Caco-2 (cell line): ENCODE measurements around the gene PSMD1. TPM values are rescaled to one million over a fixed set of nuclear protein-coding genes. Genes with fewer than 3 reads are reported as not detected.

ENCODE experiments used
- BruUV-seq: library from RNA; stranded (reverse); fragments of 400-500 nt; replicated peaks from 2 replicates; lab custom pipeline; 2021; lab: Mats Ljungman, UMichigan
- CTCF ChIA-PET: fragments of 300-600 bp; sonication (Branson Sonifier 250); formaldehyde crosslinking; loops from one replicate; lab custom pipeline; 2022; ENCODE audit warnings: antibody characterized with exemption; lab: Charles Lee
- POLR2A ChIA-PET: fragments of 300-600 bp; sonication (Branson Sonifier 250); formaldehyde crosslinking; loops from one replicate; lab custom pipeline; 2022; ENCODE audit warnings: antibody characterized with exemption; lab: Charles Lee
- DNase-seq, 2 experiments: peaks; one replicate each; pipeline versions ENCODE4 v3.0.0 to v3.0.0-alpha.2; 2020 to 2022
- H3K27me3 ChIP-seq: replicated peaks from 2 replicates; pipeline ENCODE4 v1.6.0; 2011; ENCODE audit warnings: low read length; ENCODE audit not compliant: control insufficient read depth, insufficient read depth
- H3K36me3 ChIP-seq: 2 replicates; pipeline ENCODE4 v1.5.1; 2011; ENCODE audit warnings: low read length; ENCODE audit not compliant: control insufficient read depth, insufficient read depth
- H3K4me1 ChIP-seq: fragments of 250-450 bp; sonication (Bioruptor Pico); 2 replicates; pipeline ENCODE4 v1.5.1; 2020; ENCODE audit warnings: mild to moderate bottlenecking
- H3K4me3 ChIP-seq: 2 replicates; pipeline ENCODE4 v1.5.1; 2011; ENCODE audit warnings: low read depth, mild to moderate bottlenecking, control low read depth, low read length
- H3K9me3 ChIP-seq: fragments of 250-450 bp; sonication (Bioruptor Pico); 2 replicates; pipeline ENCODE4 v1.5.1; 2020; ENCODE audit warnings: mild to moderate bottlenecking, moderate library complexity
- H3K27ac Mint-ChIP-seq: one replicate; pipeline ENCODE4 v1.8.0; 2022; ENCODE audit warnings: mixed read lengths; ENCODE audit not compliant: unreplicated experiment
- H3K27me3 Mint-ChIP-seq: one replicate; pipeline ENCODE4 v1.8.0; 2022; ENCODE audit warnings: mixed read lengths; ENCODE audit not compliant: insufficient read depth, unreplicated experiment
- H3K36me3 Mint-ChIP-seq: one replicate; pipeline ENCODE4 v1.8.0; 2022; ENCODE audit warnings: mild to moderate bottlenecking, mixed read lengths; ENCODE audit not compliant: insufficient read depth, unreplicated experiment
- H3K4me1 Mint-ChIP-seq: one replicate; pipeline ENCODE4 v1.8.0; 2022; ENCODE audit warnings: low read depth, mixed read lengths; ENCODE audit not compliant: unreplicated experiment
- H3K4me3 Mint-ChIP-seq: one replicate; pipeline ENCODE4 v1.8.0; 2022; ENCODE audit warnings: mild to moderate bottlenecking, moderate library complexity, mixed read lengths; ENCODE audit not compliant: unreplicated experiment
- H3K9me3 Mint-ChIP-seq: one replicate; pipeline ENCODE4 v1.8.0; 2022; ENCODE audit warnings: mixed read lengths; ENCODE audit not compliant: unreplicated experiment
- intact Hi-C: fragments of 100-400 bp; cut with micrococcal nuclease; formaldehyde crosslinking; loops from one replicate; pipeline ENCODE4 v1.10.0; 2022; ENCODE audit not compliant: unreplicated experiment
- total RNA-seq: library from RNA; stranded (reverse); gene quantifications from 2 replicates; pipeline ENCODE4 v1.2.3, GENCODE V29; 2022
- TF ChIP-seq, protein P1 (sequence below), 2 experiments: fragments of 200-600 bp in 1 of 2; IDR thresholded peaks; 1 replicate in 1 of 2; 2 replicates in 1 of 2; pipeline versions ENCODE4 v1.5.1 to v1.8.0; 2011 to 2022; ENCODE audit warnings: antibody characterized with exemption in 1 of 2, control low read depth in 1 of 2, inconsistent platforms in 1 of 2, low read depth in 1 of 2, low read length in 1 of 2, mild to moderate bottlenecking in 1 of 2, moderate library complexity in 1 of 2; ENCODE audit not compliant: insufficient read depth in 1 of 2, severe bottlenecking in 1 of 2, unreplicated experiment in 1 of 2

The PSMD1 gene
- total RNA-seq, 1 experiment from 2014 or later = 126 TPM

DNA sequence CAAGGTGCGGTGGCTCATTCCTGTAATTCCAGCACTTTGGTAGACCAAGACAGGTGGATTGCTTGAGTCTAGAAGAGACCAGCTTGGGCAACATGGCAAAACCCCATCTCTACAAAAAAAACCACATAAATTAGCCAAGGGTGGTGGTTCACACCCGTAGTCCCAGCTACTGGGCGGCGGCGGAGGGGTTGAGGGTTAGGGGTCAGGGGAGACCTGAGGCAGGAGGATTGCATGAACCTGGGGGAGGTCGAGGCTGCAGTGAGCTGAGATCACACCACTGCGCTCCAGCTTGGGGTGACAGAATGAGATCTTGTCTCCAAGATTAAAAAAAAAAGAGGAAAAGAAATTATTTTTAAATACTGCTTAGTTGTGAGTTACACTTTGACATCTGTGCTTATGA lies 69.5 kb downstream of the PSMD1 start:
- POLR2A ChIA-PET = no interaction called here
- intact Hi-C loops = no loop called here
- Mint-ChIP-seq H3K9me3 (no peaks in the 10 kb centered on the region), H3K36me3 (peaks cover 9% of the 10 kb centered on the region), H3K4me3 (no peak overlapping the region), H3K27me3 (no peaks in the 10 kb centered on the region), H3K27ac (no peak overlapping the region), H3K4me1 (peaks cover 12% of the 10 kb centered on the region)
- Histone ChIP-seq H3K4me1 (no peaks in the 10 kb centered on the region), H3K27me3 (no peaks in the 10 kb centered on the region), H3K36me3 (no peaks in the 10 kb centered on the region), H3K4me3 (no peak overlapping the region), H3K9me3 (no peaks in the 10 kb centered on the region)
- CTCF ChIA-PET = no interaction called here
- TF ChIP-seq, protein P1, sequence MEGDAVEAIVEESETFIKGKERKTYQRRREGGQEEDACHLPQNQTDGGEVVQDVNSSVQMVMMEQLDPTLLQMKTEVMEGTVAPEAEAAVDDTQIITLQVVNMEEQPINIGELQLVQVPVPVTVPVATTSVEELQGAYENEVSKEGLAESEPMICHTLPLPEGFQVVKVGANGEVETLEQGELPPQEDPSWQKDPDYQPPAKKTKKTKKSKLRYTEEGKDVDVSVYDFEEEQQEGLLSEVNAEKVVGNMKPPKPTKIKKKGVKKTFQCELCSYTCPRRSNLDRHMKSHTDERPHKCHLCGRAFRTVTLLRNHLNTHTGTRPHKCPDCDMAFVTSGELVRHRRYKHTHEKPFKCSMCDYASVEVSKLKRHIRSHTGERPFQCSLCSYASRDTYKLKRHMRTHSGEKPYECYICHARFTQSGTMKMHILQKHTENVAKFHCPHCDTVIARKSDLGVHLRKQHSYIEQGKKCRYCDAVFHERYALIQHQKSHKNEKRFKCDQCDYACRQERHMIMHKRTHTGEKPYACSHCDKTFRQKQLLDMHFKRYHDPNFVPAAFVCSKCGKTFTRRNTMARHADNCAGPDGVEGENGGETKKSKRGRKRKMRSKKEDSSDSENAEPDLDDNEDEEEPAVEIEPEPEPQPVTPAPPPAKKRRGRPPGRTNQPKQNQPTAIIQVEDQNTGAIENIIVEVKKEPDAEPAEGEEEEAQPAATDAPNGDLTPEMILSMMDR (IDR thresholded peaks at IDR 0.05; ENCODE audit: insufficient read depth in 1 of 2, low read depth in 1 of 2, low read length in 1 of 2, severe bottlenecking in 1 of 2, unreplicated experiment in 1 of 2) = no peak
- DNase-seq = no peak
- no TSS peak for BruUV-seq

DNA sequence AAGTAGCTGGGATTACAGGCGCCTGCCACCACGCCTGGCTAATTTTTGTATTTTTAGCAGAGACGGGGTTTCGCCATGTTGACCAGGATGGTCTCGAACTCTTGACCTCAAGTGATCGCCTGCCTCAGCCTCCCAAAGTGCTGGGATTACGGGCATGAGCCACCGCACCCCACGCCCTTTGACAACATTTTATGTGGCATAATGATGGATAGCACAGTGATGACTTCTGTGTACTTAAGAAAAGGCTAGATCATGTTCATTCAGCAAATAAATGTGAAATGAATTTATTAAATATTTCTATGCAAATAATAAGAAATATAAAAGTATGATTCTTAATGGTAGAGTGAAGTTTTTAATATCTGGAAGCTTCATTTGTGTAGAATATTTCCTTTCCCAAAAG lies 70.8 kb downstream of the PSMD1 start:
- ChIA-PET CTCF (no interaction called here), POLR2A (no interaction called here)
- no peak overlapping the region for H3K4me3 Mint-ChIP-seq
- H3K4me1 Mint-ChIP-seq = peaks cover 13% of the 10 kb centered on the region
- Histone ChIP-seq H3K9me3 (no peaks in the 10 kb centered on the region), H3K27me3 (no peaks in the 10 kb centered on the region), H3K4me3 (no peak overlapping the region), H3K4me1 (no peaks in the 10 kb centered on the region), H3K36me3 (no peaks in the 10 kb centered on the region)
- H3K9me3 Mint-ChIP-seq = no peaks in the 10 kb centered on the region
- DNase-seq = no peak
- H3K36me3 Mint-ChIP-seq = peaks cover 9% of the 10 kb centered on the region
- no TSS peak for BruUV-seq
- no peak overlapping the region for H3K27ac Mint-ChIP-seq
- intact Hi-C loops = no loop called here
- H3K27me3 Mint-ChIP-seq = no peaks in the 10 kb centered on the region
- TF ChIP-seq, protein P1 (IDR thresholded peaks at IDR 0.05; ENCODE audit: insufficient read depth in 1 of 2, low read depth in 1 of 2, low read length in 1 of 2, severe bottlenecking in 1 of 2, unreplicated experiment in 1 of 2) = no peak

DNA sequence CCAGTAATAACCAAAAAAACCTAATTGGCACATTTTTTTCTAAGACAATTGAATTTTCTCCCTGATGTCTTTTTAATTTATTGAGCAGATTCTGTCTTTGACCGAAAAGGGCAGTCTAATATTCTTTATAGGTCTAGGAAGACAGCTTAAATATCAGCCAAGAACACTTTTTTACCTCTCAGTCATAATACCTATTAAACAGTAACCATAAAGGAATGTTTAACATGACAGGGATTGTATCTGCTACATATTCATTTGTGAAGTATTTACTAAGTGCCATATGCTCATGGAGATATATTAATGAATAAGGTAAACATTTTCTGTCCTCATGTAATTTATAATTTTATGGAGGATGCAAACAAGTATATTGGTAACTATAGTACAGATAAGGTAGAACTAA lies 71.3 kb downstream of the PSMD1 start:
- H3K36me3 Mint-ChIP-seq = peaks cover 9% of the 10 kb centered on the region
- no peak overlapping the region for H3K4me3 Mint-ChIP-seq
- no peak overlapping the region for H3K4me3 ChIP-seq
- H3K27ac Mint-ChIP-seq = no peak overlapping the region
- DNase-seq = no peak
- no TSS peak for BruUV-seq
- intact Hi-C loops = no loop called here
- H3K9me3 Mint-ChIP-seq = no peaks in the 10 kb centered on the region
- ChIA-PET CTCF (no interaction called here), POLR2A (no interaction called here)
- H3K27me3 Mint-ChIP-seq = no peaks in the 10 kb centered on the region
- H3K4me1 Mint-ChIP-seq = peaks cover 13% of the 10 kb centered on the region
- H3K27me3 ChIP-seq = no peaks in the 10 kb centered on the region
- no peaks in the 10 kb centered on the region for H3K4me1 ChIP-seq
- TF ChIP-seq, protein P1 (IDR thresholded peaks at IDR 0.05; ENCODE audit: insufficient read depth in 1 of 2, low read depth in 1 of 2, low read length in 1 of 2, severe bottlenecking in 1 of 2, unreplicated experiment in 1 of 2) = no peak
- H3K9me3 ChIP-seq = no peaks in the 10 kb centered on the region
- H3K36me3 ChIP-seq = no peaks in the 10 kb centered on the region
